GM19328 (cell line): ENCODE data around the gene WASF3.
"Not testable (repeated sequence)": the region's sequence is repeated elsewhere in the genome, so short reads cannot be mapped to it uniquely, and the experiment has no call there.

Experiments
- ATAC-seq: cut with Tn5 transposase; IDR thresholded peaks from one replicate; pipeline ENCODE4 v1.9.1; 2021; ENCODE audit warnings: mild to moderate bottlenecking, moderate library complexity; ENCODE audit not compliant: unreplicated experiment

WASF3 gene

GRCh38 chr13:26623125-26623524 is 65.6 kb downstream of the WASF3 start:
- ATAC-seq, result no peak

- ATAC-seq, result no peak
Observed at GRCh38 chr13:26624572-26624971, 67.1 kb downstream of the WASF3 start.

GRCh38 chr13:26626271-26626670 is 68.8 kb downstream of the WASF3 start:
- no peak for ATAC-seq

GRCh38 chr13:26628706-26629105 is 71.2 kb downstream of the WASF3 start:
- ATAC-seq, result no peak

GRCh38 chr13:26629260-26629825 is 71.9 kb downstream of the WASF3 start:
- ATAC-seq, result no peak

- not testable (repeated sequence) for ATAC-seq
Observed at GRCh38 chr13:26635634-26636033, 78.2 kb downstream of the WASF3 start.

GRCh38 chr13:26636073-26636472 is 78.6 kb downstream of the WASF3 start:
- ATAC-seq, result not testable (repeated sequence)

GRCh38 chr13:26646603-26647002 is 89.1 kb downstream of the WASF3 start:
- ATAC-seq, result no peak

- ATAC-seq, result no peak
Observed at GRCh38 chr13:26651234-26651633, 93.8 kb downstream of the WASF3 start.

- no peak for ATAC-seq
Observed at GRCh38 chr13:26653310-26653709, 95.8 kb downstream of the WASF3 start.

GRCh38 chr13:26653842-26654241 is 96.4 kb downstream of the WASF3 start:
- ATAC-seq, result no peak

GRCh38 chr13:26656919-26657318 is 99.4 kb downstream of the WASF3 start:
- ATAC-seq, result no peak

- no peak for ATAC-seq
Observed at GRCh38 chr13:26658448-26659385, 101.2 kb downstream of the WASF3 start.

- no peak for ATAC-seq
Observed at GRCh38 chr13:26660185-26660584, 102.7 kb downstream of the WASF3 start.

GRCh38 chr13:26660766-26661165 is 103.3 kb downstream of the WASF3 start:
- no peak for ATAC-seq

- ATAC-seq, result no peak
Observed at GRCh38 chr13:26663791-26664190, 106.3 kb downstream of the WASF3 start.

- ATAC-seq, result no peak
Observed at GRCh38 chr13:26664286-26664685, 106.8 kb downstream of the WASF3 start.

GRCh38 chr13:26664876-26665275 is 107.4 kb downstream of the WASF3 start:
- ATAC-seq, result no peak

GRCh38 chr13:26668357-26669146 is 111.1 kb downstream of the WASF3 start:
- no peak for ATAC-seq

GRCh38 chr13:26673890-26674289 is 116.4 kb downstream of the WASF3 start:
- ATAC-seq, result no peak

- ATAC-seq, result no peak
Observed at GRCh38 chr13:26677156-26677555, 119.7 kb downstream of the WASF3 start.
